Measurements from ENCODE around the gene ZNF462.
A peak's percentile ranks its signal among the peaks of the same experiment; 100 is the strongest.
"Not testable (repeated sequence)": the region's sequence is repeated elsewhere in the genome, so short reads cannot be mapped to it uniquely, and the experiment has no call there.

ZNF462 gene

GRCh38 chr9:106887066-106887465, 24.1 kb downstream of the ZNF462 start:
- no peak for DNase-seq

- DNase-seq, result no peak
These were observed 26.2 kb downstream of the ZNF462 start for GRCh38 chr9:106889061-106889590.

- DNase-seq, result no peak
These were observed 27.6 kb downstream of the ZNF462 start for GRCh38 chr9:106890608-106891007.

GRCh38 chr9:106891286-106891685, 28.3 kb downstream of the ZNF462 start:
- no peak for DNase-seq

GRCh38 chr9:106892632-106893031, 29.7 kb downstream of the ZNF462 start:
- peak in 1 of 2 experiments; percentile 10 for DNase-seq

GRCh38 chr9:106893088-106893487, 30.1 kb downstream of the ZNF462 start:
- DNase-seq, result no peak

- DNase-seq, result no peak
These were observed 33.7 kb downstream of the ZNF462 start for GRCh38 chr9:106896695-106897094.

- no peak for DNase-seq
These were observed 34.3 kb downstream of the ZNF462 start for GRCh38 chr9:106897236-106897635.

GRCh38 chr9:106897751-106898150, 34.8 kb downstream of the ZNF462 start:
- no peak for DNase-seq

- DNase-seq, result not testable (repeated sequence)
These were observed 37.6 kb downstream of the ZNF462 start for GRCh38 chr9:106900523-106900922.

GRCh38 chr9:106906129-106906528, 43.2 kb downstream of the ZNF462 start:
- DNase-seq, result no peak

GRCh38 chr9:106911951-106912350, 49.0 kb downstream of the ZNF462 start:
- DNase-seq, result no peak

GRCh38 chr9:106913276-106913675, 50.3 kb downstream of the ZNF462 start:
- no peak for DNase-seq

GRCh38 chr9:106915851-106916250, 52.9 kb downstream of the ZNF462 start:
- DNase-seq, result no peak

- peak in 1 of 2 experiments; percentile 12 for DNase-seq
These were observed 53.7 kb downstream of the ZNF462 start for GRCh38 chr9:106916466-106917235.

- no peak for DNase-seq
These were observed 56.0 kb downstream of the ZNF462 start for GRCh38 chr9:106918825-106919509.

GRCh38 chr9:106920091-106920490, 57.1 kb downstream of the ZNF462 start:
- no peak for DNase-seq

- DNase-seq, result peak in 1 of 2 experiments; percentile 22
These were observed 57.8 kb downstream of the ZNF462 start for GRCh38 chr9:106920701-106921283.

GRCh38 chr9:106921341-106921899, 58.5 kb downstream of the ZNF462 start:
- DNase-seq, result peak in 1 of 2 experiments; percentile 5

- no peak for DNase-seq
These were observed 59.1 kb downstream of the ZNF462 start for GRCh38 chr9:106922026-106922425.

GRCh38 chr9:106925392-106925791, 62.4 kb downstream of the ZNF462 start:
- DNase-seq, result no peak

- no peak for DNase-seq
These were observed 65.0 kb downstream of the ZNF462 start for GRCh38 chr9:106927916-106928315.

GRCh38 chr9:106928350-106928749, 65.4 kb downstream of the ZNF462 start:
- no peak for DNase-seq

Data from NCI-H446 (cell line).